Measurements from ENCODE around the gene PRKCD.

DNA sequence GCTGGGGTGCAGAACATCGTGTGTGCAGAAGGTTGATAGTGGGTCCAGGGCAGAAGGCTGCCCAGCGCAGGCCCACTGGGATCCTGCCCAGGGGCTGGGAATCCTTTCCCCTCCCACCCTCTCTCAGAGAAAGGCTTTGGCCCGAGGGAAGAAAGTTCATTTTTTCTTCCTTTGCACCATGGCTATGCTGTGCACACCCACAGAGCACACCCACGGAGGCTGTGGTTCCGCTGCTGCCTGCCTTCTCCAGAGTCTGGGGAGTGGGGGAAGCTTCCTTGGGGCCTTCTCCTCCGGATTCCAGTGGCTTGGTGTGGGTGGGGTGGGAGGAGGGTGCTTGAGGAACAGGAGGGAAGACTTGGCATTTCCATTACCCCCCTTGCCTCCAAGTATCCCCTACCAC, 7.0 kb upstream of the PRKCD start:
- TF ChIP-seq, protein P1, sequence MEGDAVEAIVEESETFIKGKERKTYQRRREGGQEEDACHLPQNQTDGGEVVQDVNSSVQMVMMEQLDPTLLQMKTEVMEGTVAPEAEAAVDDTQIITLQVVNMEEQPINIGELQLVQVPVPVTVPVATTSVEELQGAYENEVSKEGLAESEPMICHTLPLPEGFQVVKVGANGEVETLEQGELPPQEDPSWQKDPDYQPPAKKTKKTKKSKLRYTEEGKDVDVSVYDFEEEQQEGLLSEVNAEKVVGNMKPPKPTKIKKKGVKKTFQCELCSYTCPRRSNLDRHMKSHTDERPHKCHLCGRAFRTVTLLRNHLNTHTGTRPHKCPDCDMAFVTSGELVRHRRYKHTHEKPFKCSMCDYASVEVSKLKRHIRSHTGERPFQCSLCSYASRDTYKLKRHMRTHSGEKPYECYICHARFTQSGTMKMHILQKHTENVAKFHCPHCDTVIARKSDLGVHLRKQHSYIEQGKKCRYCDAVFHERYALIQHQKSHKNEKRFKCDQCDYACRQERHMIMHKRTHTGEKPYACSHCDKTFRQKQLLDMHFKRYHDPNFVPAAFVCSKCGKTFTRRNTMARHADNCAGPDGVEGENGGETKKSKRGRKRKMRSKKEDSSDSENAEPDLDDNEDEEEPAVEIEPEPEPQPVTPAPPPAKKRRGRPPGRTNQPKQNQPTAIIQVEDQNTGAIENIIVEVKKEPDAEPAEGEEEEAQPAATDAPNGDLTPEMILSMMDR (IDR thresholded peaks at IDR 0.05), result no peak
- no peak for TF ChIP-seq POLR2A (IDR thresholded peaks at IDR 0.05)

All from lower leg skin (tissue), 3 donors.